ENCODE measurements around the gene NNAT.

The NNAT gene

DNA sequence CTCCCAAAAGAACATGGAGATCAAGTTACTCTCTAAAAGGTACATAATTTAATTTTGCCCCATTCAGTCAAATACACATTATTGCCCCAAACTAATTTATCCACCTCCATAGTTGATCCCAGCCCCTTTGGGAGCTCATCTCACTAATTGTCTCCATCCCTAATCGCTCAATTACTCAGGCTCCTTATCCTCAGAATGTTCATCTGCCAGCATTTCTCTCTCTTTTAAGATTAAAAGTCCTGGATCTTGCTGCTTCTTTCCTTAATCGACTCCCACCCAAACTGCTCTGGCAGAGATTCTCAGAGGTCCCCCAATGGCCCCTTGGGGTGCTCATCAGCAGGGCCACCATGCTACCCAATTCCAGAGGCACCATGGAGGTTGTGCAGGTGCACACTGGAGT lies 18.4 kb upstream of the NNAT start:
- no peak for DNase-seq (ENCODE audit: low spot score)

DNA sequence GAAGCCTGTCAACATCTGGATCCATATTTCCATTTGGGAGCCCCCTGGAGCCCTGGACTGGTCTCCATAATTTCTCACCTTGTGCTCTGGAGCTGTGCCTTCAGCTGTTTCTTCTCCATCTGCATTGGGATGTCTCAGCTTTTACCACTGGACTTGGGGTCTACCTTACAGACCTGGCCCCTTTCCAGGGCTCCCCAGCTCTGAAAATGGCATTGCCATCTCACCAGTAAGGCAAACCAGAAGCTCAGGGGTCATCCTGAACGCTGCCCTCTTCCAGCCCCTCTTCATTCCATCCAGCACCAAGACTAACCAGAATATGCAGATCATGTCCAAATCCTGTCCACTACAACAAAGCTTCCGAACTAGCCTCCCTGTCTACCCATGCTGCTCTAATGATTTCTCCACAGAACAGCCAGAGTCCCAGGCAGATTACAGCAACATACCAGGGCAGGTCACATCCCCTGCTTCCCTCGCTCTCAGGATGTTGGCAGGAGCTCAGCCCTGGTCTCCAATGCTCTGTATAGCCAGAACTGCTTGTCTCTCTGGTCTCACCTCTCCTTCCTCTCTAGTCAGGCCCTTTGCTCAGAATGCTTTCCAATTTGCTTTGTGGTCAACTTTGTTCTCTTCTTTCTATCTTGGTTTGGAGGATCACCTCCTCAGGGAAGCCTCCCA lies 17.7 kb upstream of the NNAT start:
- no peak for DNase-seq (ENCODE audit: low spot score)

DNA sequence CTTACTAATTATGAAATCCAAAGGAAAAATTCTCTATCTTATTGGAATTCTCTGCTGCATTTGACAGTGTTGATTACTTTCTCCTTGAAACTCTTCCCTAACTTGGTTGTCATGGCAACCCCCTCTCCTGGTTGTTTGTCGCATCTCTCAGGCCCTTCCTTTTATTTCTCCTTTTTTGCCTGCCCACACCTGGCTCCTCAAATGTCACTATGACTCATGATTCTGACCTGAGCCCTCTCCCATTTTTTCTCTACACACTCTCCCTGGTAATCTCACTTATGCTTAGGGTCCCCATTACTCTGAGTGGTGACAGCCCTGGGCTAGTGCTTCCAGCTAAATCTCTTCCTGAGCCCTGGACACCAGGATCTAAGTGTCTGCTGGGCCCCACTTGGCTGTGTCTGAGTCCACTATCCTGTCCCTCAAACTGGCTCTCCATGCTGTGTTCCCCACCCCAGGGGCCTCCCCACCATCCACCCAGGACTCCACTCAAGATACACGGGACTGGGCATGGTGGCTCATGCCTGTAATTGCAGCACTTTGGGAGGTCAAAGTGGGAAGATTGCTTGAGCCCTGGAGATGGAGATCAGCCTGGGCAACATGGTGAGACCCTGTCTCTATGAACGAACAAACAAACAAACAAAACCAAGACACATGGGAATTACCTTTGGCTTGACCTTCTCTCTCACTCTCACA lies 16.5 kb upstream of the NNAT start:
- DNase-seq (ENCODE audit: low spot score): no peak

DNA sequence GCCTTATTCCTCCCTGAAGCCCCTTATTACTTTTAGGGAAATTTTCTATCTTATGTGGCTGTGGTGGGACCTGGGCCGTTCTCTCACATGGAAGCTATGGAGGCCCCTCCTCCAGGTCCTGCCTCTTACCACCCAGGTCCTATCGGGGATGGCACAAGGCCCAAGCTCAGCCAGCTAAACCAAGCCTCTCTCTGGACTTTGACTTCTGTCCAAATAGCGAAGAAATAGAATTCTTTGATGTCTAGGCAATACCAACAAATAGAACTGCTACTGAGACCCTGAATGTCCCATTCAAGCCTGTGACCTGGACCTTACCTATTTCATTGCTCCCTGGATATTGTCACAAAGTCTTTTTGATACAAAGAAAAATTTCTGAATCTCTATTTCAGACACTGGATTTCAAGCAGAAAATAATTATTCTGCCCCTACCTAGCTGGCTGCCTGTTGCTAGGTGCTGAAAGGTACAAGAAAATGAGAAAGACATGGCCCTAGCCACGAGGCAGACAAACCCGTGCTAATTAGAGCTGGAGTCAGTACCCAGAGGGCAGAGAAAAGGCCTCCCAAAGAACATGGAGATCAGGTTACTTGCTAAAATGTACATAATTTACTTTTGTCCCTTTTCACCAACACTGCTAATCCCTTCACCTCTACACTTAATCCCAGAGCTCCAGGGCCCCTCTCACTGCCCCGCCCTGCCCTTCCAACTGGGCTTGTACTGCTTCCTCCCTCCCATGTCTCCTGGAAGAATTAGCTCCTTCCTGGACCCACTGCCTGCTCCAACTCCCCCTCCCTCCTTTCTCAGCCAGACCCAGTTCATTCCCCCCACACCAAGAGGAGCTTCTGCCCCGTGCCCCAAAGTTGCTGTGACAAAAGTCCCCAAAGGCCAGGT lies 15.5 kb upstream of the NNAT start:
- DNase-seq (ENCODE audit: low spot score): no peak

DNA sequence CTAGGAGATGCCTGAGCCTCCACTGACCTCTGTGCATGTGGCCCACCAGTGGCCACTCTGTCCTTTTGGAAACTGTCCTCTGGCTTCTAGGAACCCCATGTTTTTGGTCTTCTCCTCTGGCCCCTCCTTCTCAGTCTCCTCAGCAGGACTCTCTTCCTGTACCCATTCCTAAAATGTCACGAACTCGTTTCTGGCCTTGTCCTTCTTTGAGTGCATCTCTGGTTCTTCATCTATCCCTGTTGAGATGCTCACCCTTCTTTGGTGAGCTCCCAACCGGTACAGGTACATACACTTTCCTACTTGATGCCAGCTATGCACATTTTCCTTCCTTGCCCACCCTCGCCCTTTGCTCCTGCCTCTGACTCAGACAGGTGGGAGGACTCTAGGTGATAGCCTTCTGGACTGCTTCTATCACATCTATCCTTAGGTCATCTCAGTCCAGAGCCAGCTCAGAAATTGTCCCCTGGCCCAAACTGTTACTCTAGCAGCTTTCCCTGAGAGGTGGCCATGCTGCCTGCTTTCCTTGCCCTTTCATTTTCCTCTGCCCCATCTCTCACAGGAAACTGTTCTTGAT lies 14.8 kb upstream of the NNAT start:
- DNase-seq (ENCODE audit: low spot score): no peak

DNA sequence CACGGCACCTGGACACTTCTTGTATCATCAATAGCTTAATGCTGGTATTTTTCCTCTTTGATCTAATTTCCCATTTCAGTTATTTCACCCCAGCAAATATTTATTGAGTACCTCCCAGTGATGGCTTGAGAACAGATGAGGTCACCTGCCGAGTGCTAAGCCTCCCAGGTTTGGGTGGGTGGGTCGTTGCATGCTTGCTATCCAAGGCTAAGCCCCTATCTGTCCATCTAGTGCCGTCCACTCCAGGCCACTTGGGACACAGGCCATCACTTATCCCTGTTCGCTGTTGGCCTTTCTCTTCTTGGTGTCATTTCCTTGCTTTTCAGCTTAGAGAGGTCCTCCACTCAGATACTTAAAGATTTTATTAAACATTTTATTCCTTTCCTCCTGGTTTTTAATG lies 10.8 kb upstream of the NNAT start:
- no peak for DNase-seq (ENCODE audit: low spot score)

GRCh38 chr20:37511610-37512275 lies 9.3 kb upstream of the NNAT start:
- peak; percentile 89 for DNase-seq (ENCODE audit: low spot score)

DNA sequence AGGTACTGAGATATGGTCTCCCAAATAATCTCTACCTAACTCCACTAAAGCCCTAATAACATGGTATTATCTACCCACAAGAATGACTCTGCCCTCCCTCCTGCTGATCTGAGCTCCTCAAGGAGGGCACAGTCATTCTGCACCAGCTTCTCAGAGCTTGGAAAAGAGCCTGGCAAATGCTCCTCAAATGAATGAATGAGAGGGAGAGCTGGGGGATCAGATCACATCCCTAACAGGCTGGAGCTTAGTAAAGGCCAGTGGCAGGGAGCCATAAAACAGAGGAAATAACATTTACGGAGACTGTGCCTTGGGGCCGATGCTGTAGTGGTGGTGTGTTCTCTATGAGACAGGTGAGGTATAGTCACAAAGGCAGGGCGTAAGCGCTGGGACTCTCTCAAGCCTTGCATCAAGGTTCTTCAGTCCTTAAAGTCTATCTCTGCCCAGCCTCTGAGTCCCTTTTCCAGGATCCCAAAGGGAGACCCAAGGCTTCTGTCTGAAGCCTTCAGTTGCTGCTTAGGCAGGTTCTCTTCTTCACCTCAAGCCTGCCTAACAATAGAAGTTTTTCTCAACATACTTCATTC lies 7.2 kb upstream of the NNAT start:
- no peak for DNase-seq (ENCODE audit: low spot score)

DNA sequence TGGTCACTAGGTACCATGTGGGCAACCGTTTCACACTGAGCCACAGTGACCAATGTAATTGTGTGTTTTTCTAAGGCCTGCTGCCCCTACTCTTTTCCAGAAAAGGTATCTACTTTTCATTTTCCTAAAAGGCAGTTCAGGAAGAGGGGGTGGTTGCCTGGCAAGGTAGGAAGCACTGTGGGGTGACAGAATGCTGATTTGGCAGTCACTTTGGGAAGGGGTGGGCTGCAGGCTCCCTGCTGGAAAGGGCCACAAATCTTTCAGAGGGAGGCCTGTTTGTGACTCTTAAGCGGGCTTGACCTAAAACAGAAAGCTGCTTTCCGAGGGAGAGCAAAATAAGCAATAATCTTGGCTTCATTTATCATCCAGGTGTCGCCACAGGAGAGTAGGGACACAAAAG lies 5.2 kb upstream of the NNAT start:
- no peak for DNase-seq (ENCODE audit: low spot score)

DNA sequence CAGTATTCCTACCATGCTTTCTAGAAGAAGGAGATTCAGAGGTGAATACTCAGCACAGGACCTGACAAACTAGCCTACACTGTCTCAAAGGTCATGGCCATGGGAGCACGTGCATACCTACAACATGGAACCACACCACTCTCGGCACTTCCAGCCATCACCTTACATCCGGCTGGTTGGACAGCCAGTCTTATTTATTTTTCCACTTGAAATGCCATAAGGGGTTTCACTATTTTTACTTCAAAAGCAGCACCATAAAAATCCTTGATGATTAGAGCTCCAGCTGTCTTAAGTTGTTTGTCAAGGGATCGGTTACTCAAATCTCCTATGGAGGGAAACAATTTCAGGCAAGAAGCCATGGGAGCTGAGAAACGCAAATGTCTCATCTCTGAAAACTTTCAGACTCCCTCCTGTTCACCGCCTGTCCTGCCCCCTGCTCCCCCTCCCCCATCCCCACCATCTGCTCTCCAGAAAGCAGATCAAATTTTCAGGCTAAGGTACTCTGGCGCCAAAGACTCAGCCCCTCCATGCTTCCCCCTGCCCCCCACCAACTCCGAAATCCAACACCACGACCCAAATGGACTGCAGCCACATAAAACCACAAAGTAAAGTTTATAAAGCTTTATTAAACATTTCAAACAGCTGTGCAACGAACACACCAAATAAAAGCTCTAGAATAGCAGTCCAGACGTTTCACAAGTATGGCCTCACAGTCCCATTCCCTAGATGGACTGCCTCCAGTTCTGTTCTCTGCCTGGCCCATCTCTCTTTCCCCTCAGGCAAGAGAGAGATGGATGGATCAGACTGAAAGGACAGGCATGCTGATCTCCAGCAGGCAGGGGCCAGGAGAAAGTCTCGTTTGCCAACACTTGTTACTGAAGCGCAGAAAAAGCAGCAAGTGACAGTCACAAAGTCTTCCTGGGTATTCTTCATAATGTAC lies 4.0 kb upstream of the NNAT start:
- no peak for DNase-seq (ENCODE audit: low spot score)

DNA sequence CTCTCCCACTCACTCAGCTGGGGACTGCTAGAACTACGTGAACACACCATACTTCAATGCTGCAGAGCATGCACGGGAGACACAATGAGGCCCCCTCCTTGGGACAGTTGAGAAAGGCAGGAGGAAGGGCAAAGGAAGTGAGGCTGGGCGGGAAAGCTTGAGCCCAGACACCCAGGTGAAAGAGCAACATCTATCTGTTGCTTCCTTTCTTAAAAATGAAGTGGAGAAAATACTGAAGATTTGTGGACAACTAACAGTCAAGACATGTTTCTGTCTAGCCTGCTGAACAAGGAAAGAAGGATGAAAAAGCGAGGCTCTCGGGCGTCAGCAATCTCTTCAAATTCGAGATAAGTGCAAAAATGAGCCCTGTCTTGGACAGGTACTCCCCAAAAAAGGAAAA lies 3.0 kb upstream of the NNAT start:
- no peak for DNase-seq (ENCODE audit: low spot score)

DNA sequence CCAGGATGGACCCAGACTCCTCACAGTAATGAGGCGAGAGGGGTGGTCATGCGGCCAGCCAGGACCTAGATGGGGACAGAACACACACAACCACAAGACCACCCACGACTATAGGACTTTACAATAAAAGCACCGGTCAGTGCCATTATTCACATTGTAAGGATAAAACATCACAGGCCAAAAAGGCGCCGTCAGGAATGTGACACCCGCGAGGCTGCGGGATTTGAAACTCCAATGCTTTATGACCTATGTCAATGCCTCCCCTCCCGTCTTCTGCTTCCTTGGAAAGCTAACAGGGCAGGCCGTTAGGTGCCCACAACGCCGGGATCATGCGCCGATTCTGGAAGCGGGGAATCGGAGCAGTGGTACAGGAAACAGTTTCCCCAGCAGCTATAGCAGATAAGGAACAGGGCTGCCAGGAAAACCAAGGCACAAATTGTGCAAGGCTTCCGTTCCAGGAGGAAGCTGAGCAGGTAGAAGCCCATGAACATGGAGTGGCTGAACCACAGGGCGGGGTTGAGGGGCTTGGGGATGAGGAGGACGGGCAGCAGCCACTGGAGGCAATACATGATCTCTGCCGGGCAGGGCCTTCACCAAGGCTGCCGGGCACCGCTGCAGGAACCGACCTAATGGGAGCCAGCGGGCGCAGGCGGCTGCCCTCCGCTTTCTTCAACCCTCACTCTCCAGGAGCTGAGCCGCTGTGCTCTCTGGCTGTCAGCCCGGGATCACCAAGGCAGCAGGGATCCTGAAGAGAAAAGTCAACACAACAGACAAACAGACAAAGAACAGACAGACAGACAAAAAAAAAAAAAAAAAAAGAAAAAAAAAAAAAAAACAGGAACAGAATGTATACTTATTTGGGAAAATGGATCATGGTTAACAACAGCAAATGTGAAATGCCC lies 2.2 kb upstream of the NNAT start:
- DNase-seq (ENCODE audit: low spot score): no peak

GRCh38 chr20:37519508-37520418 lies 1.3 kb upstream of the NNAT start:
- no peak for DNase-seq (ENCODE audit: low spot score)

- no peak for DNase-seq (ENCODE audit: low spot score)
Observed at GRCh38 chr20:37520419-37520955, 563 bp upstream of the NNAT start.

DNA sequence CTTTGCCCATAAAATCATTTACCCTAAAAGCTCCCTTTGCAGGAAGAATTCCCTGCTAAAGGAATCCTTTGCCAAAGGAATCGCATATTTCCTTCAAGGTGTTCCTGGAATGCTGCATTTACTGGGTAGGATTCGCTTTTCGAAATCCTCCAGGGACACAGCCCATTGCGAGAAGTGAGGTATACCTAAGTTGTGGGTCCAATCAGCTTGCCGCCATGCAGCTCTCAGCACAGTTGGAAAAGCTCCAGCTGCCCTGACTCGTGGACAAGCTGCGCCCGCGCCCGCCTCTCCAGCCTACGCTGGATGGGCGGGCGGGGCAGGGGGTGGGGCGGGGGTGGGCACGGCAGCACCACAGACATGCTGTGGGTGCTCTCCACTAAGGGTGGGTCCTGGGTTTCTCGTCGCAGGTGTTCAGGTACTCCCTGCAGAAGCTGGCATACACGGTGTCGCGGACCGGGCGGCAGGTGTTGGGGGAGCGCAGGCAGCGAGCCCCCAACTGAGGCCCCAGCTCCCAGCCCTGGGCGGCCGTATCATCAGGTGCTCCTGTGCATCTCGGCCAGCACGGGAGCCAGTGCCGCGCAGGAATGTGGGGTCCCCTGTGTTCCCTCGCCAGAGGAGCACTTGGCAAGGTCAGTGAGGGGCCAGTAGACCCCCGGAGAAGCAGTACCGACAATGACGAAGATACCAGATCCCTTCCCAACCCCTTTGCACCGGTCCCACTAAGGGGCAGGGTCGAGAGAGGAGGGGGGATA lies 1.4 kb downstream of the NNAT start:
- DNase-seq (ENCODE audit: low spot score): no peak

GRCh38 chr20:37523012-37523391 lies 2.0 kb downstream of the NNAT start:
- DNase-seq (ENCODE audit: low spot score): no peak

DNA sequence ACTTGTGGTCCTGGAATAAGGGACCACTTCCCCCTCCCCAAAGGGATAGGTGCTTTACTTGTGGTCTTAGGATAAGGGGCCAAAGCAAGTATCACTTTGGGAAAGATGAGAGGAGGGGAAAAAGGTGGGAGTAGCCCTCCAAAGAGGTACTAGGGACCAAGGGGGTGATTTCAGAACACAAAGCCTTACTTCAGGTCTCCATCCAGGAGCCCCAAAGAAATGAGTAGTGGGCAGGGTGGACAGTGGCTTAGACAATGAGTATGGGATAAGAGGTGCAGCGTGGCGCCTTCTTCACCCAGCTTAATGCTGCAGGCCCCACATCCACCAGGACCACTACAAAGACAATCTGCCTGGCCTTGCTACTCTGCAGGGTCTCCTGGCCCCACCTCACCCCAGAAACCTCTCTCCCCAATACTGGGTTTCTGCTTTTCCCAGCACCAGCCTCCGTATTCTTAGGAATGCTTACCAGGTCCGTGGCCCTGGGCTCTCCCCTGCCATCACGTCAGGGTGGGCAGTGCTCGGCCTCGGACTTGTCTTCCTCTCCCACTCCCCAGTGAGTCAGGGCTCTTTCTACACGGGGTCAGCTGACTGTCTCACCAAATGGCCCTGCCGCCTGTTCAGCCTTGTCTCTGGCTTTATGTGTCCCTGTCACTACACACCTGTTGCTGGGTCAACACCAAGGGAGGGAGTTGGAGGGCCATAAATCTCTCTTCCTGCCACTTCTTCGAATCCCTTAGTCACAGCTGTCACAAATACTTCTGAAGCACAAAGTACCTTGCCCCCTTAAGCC lies 3.1 kb downstream of the NNAT start:
- DNase-seq (ENCODE audit: low spot score): no peak
